Mammary epithelial cell (primary cell): ENCODE measurements around the gene PLEKHA8.

Experiments
- EZH2 ChIP-seq: IDR thresholded peaks from 2 replicates; pipeline ENCODE4 v1.6.1; 2012; ENCODE audit warnings: low read length, inconsistent platforms, borderline replicate concordance
- TF ChIP-seq, protein P1 (sequence below), 2 donors: IDR thresholded peaks in 1 of 2; conservative IDR thresholded peaks in 1 of 2; 2 replicates each; pipeline ENCODE4 v1.5.1; 2011 to 2012; ENCODE audit warnings: inconsistent platforms in 2 of 2, low read length in 2 of 2, mild to moderate bottlenecking in 2 of 2, control low read depth in 1 of 2, low read depth in 1 of 2; ENCODE audit not compliant: insufficient read depth in 1 of 2; ENCODE audit errors: extremely low read depth in 1 of 2

DNA sequence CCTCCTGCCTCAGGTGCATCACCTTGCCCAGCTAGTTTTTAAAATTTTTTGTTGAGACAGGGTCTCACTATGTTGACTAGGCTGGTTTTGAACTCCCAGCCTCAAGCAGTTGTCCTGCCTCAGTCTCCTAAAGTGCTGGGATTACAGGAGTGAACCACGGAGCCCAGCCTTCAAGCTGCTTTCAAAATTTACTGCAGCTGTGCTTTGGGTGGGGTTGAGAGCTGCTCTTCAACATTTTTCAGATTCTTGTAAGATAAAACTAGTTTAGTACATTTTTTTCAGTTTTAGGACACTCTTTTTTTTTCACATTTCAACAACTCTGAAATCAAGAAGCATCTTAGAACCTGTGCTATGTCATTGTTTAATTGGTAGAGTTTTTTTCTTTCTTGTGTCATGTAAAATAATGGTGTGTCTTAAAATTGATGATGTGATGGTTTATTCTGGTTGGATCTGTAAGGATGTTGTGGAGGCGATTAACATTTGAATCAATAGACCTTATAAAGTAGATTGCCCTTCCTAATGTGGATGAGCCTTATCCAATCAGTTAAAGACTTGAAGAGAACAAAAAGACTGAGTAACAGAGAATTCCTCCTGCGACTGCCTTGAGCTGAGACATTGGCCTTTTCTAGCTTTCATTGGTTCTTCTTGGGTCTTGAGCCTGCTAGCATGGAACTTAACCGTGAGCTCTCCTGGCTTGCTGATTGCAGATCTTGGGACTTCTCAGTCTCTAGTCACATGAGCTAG, 13.5 kb downstream of the PLEKHA8 start:
- TF ChIP-seq, protein P1, sequence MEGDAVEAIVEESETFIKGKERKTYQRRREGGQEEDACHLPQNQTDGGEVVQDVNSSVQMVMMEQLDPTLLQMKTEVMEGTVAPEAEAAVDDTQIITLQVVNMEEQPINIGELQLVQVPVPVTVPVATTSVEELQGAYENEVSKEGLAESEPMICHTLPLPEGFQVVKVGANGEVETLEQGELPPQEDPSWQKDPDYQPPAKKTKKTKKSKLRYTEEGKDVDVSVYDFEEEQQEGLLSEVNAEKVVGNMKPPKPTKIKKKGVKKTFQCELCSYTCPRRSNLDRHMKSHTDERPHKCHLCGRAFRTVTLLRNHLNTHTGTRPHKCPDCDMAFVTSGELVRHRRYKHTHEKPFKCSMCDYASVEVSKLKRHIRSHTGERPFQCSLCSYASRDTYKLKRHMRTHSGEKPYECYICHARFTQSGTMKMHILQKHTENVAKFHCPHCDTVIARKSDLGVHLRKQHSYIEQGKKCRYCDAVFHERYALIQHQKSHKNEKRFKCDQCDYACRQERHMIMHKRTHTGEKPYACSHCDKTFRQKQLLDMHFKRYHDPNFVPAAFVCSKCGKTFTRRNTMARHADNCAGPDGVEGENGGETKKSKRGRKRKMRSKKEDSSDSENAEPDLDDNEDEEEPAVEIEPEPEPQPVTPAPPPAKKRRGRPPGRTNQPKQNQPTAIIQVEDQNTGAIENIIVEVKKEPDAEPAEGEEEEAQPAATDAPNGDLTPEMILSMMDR (conservative IDR thresholded peaks at IDR 0.05 in 1 of 2, IDR thresholded peaks at IDR 0.05 in 1 of 2; ENCODE audit: extremely low read depth in 1 of 2, insufficient read depth in 1 of 2, low read depth in 1 of 2, low read length in 2 of 2) = no peak
- no peak for TF ChIP-seq EZH2
